Panc1 (cell line): ENCODE data around the gene KLK8. TPM values are rescaled to one million over a fixed set of nuclear protein-coding genes. Genes with fewer than 3 reads are reported as not detected.

Source experiments
- ATAC-seq: fragments of 200-7000 bp; cut with Tn5 transposase; 2 replicates; pipeline ENCODE4 v1.9.1; 2020; ENCODE audit warnings: mild to moderate bottlenecking, moderate library complexity
- BruUV-seq: library from RNA; stranded (reverse); fragments of 400-500 nt; replicated peaks from 2 replicates; lab custom pipeline; 2021; lab: Mats Ljungman, UMichigan
- CTCF ChIA-PET: fragments of 300-600 bp; sonication (Branson Sonifier 250); formaldehyde crosslinking; loops from one replicate; lab custom pipeline; 2022; ENCODE audit warnings: antibody characterized with exemption; lab: Charles Lee
- POLR2A ChIA-PET: fragments of 300-600 bp; sonication (Branson Sonifier 250); formaldehyde crosslinking; loops from one replicate; lab custom pipeline; 2022; ENCODE audit warnings: antibody characterized with exemption; lab: Charles Lee
- DNase-seq: peaks from one replicate; pipeline ENCODE4 v3.0.0-alpha.2; 2010; ENCODE audit warnings: low read depth, low spot score
- H3K27ac ChIP-seq: 2 replicates; pipeline ENCODE4 v1.5.1; 2011; ENCODE audit warnings: mild to moderate bottlenecking, low read length, inconsistent platforms
- H3K27me3 ChIP-seq: fragments of 200-500 bp; sonication (Bioruptor generic); 2 replicates; pipeline ENCODE4 v1.6.0; 2014; ENCODE audit warnings: low read length, inconsistent platforms; ENCODE audit not compliant: control insufficient read depth, insufficient read depth
- H3K36me3 ChIP-seq: fragments of 200-500 bp; sonication (Bioruptor generic); 2 replicates; pipeline ENCODE4 v1.5.1; 2014; ENCODE audit warnings: inconsistent platforms, mild to moderate bottlenecking, low read length, moderate library complexity; ENCODE audit not compliant: control insufficient read depth, insufficient read depth
- H3K4me1 ChIP-seq: 2 replicates; pipeline ENCODE4 v1.5.1; 2011; ENCODE audit warnings: inconsistent platforms, mild to moderate bottlenecking, low read length, moderate library complexity; ENCODE audit not compliant: control insufficient read depth, insufficient read depth
- H3K4me3 ChIP-seq, 2 experiments: 2 replicates each; pipeline ENCODE4 v1.5.1; 2011 to 2012; ENCODE audit warnings: low read depth in 2 of 2, low read length in 2 of 2, mild to moderate bottlenecking in 2 of 2, inconsistent platforms in 1 of 2, moderate library complexity in 1 of 2
- H3K9me3 ChIP-seq: fragments of 200-500 bp; sonication (Bioruptor generic); 2 replicates; pipeline ENCODE4 v1.5.1; 2014; ENCODE audit warnings: low read depth, mild to moderate bottlenecking, inconsistent platforms, low read length, moderate library complexity; ENCODE audit not compliant: control insufficient read depth, insufficient read depth
- CTCF ChIP-seq: fragments of 450-650 bp; IDR thresholded peaks from 2 replicates; pipeline ENCODE4 v1.5.1; 2017; ENCODE audit warnings: mild to moderate bottlenecking
- POLR2AphosphoS5 ChIP-seq: IDR thresholded peaks from 2 replicates; pipeline ENCODE4 v1.6.1; 2012; ENCODE audit warnings: mild to moderate bottlenecking, low read depth, low read length, moderate library complexity
- REST ChIP-seq, 2 experiments: IDR thresholded peaks; 2 replicates each; pipeline ENCODE4 v1.6.1; 2011 to 2012; ENCODE audit warnings: low read depth in 2 of 2, control low read depth in 1 of 2, low read length in 1 of 2, mild to moderate bottlenecking in 1 of 2, moderate library complexity in 1 of 2; ENCODE audit not compliant: insufficient read depth in 1 of 2
- SIN3A ChIP-seq: IDR thresholded peaks from 2 replicates; pipeline ENCODE4 v1.6.1; 2012; ENCODE audit warnings: low read depth, mild to moderate bottlenecking, low read length, moderate library complexity, borderline replicate concordance; ENCODE audit not compliant: insufficient read depth
- TCF7L2 ChIP-seq: IDR thresholded peaks from 2 replicates; pipeline ENCODE4 v1.6.1; 2011; ENCODE audit warnings: mild to moderate bottlenecking, low read depth, low read length, inconsistent platforms
- in situ Hi-C: cut with HindIII; loops from 2 replicates; pipeline ENCODE4 v1.10.0; 2016; ENCODE audit warnings: low sequenced_read_pairs, low pct_unique_long_range_greater_than_20kb
- intact Hi-C: fragments of 100-400 bp; cut with micrococcal nuclease; formaldehyde crosslinking; loops from one replicate; pipeline ENCODE4 v1.10.0; 2022; ENCODE audit not compliant: unreplicated experiment
- total RNA-seq: library from RNA; stranded (reverse); gene quantifications from one replicate; pipeline ENCODE4 v1.2.1, GENCODE V29; 2021; ENCODE audit not compliant: unreplicated experiment

Gene KLK8
- total RNA-seq, 1 experiment from 2014 or later = not detected

GRCh38 chr19:51009061-51009891, 7.9 kb upstream of the KLK8 start:
- POLR2A ChIA-PET = no interaction called here
- Histone ChIP-seq H3K9me3 (no peaks in the 10 kb centered on the region), H3K27ac (no peak overlapping the region), H3K4me1 (no peaks in the 10 kb centered on the region), H3K27me3 (no peaks in the 10 kb centered on the region; the same call in 1 of the 2 replicates), H3K36me3 (no peaks in the 10 kb centered on the region), H3K4me3 (no peak overlapping the region)
- intact Hi-C loops (no loop called here), in situ Hi-C loops (no loop called here)
- ATAC-seq (no peak), DNase-seq (no peak)
- TF ChIP-seq TCF7L2 (no peak), SIN3A (no peak), REST (IDR thresholded peaks at IDR 0.05; ENCODE audit: insufficient read depth in 1 of 2, low read depth in 2 of 2, low read length in 1 of 2) (no peak), POLR2AphosphoS5 (no peak)
- CTCF ChIA-PET = no interaction called here
- BruUV-seq = no TSS peak

- Histone ChIP-seq H3K36me3 (no peaks in the 10 kb centered on the region), H3K4me1 (no peaks in the 10 kb centered on the region), H3K27me3 (no peaks in the 10 kb centered on the region; the same call in 1 of the 2 replicates), H3K9me3 (no peaks in the 10 kb centered on the region), H3K4me3 (no peak overlapping the region), H3K27ac (no peak overlapping the region)
- intact Hi-C loops = no loop called here
- BruUV-seq = no TSS peak
- TF ChIP-seq REST (IDR thresholded peaks at IDR 0.05; ENCODE audit: insufficient read depth in 1 of 2, low read depth in 2 of 2, low read length in 1 of 2) (no peak), CTCF (no peak), SIN3A (no peak), TCF7L2 (no peak), POLR2AphosphoS5 (no peak)
- no peak for ATAC-seq
- CTCF ChIA-PET = no interaction called here
- in situ Hi-C loops = no loop called here
- DNase-seq = no peak
- POLR2A ChIA-PET = no interaction called here
These were observed 6.1 kb upstream of the KLK8 start for GRCh38 chr19:51007488-51007887.
